Measurements from ENCODE around the gene GPBP1L1.

GRCh38 chr1:45620588-45621500 lies 65.5 kb downstream of the GPBP1L1 start:
- no peak for TF ChIP-seq CTCF (IDR thresholded peaks at IDR 0.05)
- no peak for TF ChIP-seq EZH2 (IDR thresholded peaks at IDR 0.05)
- no peak for TF ChIP-seq EZH2phosphoT487 (IDR thresholded peaks at IDR 0.05)

Measured in neural progenitor cell (in vitro differentiated cells).